ENCODE results near the gene EXD3.
"Not testable (repeated sequence)": the region's sequence is repeated elsewhere in the genome, so short reads cannot be mapped to it uniquely, and the experiment has no call there.

The EXD3 gene

DNA sequence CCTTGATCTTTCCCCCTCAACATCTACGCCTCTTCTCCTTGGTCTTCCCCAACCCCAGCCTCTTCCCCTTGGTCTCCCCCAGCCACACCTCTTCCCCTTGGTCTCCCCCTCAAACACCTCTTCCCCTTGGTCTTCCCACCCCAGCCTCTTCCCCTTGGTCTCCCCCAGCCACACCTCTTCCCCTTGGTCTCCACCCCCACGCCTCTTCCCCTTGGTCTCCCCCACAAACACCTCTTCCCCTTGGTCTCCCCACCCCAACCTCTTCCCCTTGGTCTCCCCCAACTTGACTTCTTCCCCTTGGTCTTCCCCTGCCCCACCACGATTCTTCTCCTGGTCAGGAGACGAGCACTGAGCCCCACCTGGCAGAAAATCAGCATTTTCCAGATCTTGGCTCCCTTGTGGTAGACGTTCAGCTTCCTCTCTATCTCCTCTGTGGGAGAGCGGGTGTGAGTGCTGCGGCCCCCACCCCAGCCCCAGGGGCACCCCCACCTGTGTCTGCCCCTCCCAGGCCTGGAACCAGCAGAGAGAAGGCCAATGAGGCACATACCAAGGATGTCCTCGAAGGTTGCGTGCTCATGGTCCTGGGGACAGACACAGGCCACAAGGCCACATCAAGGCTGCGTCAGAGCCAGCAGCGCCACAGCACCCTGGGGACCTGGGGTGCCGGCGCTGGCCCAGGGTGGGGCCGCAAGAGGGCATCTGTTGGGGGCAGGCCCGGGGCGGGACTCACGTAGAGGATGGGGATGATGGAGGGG, 29.2 kb upstream of the EXD3 start:
- DNase-seq (ENCODE audit: low spot score): no peak
- ChIA-PET CTCF (interaction anchor here (1.3 kb wide), 1 partner anchor 7 kb away, joined by 4 read pairs; no protein-coding TSS in a partner anchor), POLR2A (ENCODE audit: low non-redundant PET) (no interaction called here)
- TF ChIP-seq CTCF (conservative IDR thresholded peaks at IDR 0.05; ENCODE audit: low read depth): no peak
- H3K27ac ChIP-seq: no peak overlapping the region

DNA sequence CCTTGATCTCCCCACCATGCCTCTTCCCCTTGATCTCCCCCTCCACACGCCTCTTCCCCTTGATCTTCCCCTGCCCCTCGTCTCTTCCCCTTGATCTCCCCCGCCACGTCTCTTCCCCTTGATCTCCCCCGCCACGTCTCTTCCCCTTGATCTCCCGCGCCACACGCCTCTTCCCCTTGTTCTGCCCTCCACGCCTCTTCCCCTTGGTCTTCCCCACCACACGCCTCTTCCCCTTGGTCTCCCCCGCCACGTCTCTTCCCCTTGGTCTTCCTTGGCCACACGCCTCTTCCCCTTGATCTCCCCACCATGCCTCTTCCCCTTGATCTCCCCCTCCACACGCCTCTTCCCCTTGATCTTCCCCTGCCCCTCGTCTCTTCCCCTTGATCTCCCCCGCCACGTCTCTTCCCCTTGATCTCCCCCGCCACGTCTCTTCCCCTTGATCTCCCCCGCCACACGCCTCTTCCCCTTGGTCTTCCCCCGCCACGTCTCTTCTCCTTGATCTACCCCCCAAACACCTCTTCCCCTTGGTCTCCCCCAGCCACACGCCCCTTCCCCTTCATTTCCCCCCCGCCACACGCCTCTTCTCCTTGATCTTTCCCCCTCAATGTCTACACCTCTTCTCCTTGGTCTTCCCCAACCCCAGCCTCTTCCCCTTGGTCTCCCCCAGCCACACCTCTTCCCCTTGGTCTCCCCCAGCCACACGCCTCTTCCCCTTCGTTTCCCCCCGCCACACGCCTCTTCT, 28.5 kb upstream of the EXD3 start:
- H3K27ac ChIP-seq; DNase-seq (ENCODE audit: low spot score); CTCF ChIA-PET; POLR2A ChIA-PET (ENCODE audit: low non-redundant PET): not testable (repeated sequence)

DNA sequence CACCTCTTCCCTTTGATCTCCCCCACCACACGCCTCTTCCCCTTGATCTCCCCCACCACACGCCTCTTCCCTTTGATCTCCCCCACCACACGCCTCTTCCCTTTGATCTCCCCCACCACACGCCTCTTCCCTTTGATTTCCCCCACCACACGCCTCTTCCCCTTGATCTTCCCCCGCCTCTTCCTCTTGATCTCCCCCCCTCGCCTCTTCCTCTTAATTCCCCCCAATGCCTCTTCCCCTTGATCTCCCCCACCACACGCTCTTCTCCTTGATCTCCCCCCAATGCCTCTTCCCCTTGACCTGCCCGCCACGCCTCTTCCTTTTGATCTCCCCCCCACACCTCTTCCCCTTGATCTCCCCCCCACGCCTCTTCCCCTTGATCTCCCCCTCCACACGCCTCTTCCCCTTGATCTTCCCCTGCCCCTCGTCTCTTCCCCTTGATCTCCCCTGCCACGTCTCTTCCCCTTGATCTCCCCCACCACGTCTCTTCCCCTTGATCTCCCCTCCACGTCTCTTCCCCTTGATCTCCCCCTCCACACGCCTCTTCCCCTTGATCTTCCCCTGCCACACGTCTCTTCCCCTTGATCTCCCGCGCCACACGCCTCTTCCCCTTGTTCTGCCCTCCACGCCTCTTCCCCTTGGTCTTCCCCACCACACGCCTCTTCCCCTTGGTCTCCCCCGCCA, 27.7 kb upstream of the EXD3 start:
- DNase-seq (ENCODE audit: low spot score); CTCF ChIA-PET; H3K27ac ChIP-seq: not testable (repeated sequence)
- POLR2A ChIA-PET (ENCODE audit: low non-redundant PET): interaction anchor here (0.8 kb wide), 1 partner anchor 149 kb away, joined by 4 read pairs; no protein-coding TSS in a partner anchor

DNA sequence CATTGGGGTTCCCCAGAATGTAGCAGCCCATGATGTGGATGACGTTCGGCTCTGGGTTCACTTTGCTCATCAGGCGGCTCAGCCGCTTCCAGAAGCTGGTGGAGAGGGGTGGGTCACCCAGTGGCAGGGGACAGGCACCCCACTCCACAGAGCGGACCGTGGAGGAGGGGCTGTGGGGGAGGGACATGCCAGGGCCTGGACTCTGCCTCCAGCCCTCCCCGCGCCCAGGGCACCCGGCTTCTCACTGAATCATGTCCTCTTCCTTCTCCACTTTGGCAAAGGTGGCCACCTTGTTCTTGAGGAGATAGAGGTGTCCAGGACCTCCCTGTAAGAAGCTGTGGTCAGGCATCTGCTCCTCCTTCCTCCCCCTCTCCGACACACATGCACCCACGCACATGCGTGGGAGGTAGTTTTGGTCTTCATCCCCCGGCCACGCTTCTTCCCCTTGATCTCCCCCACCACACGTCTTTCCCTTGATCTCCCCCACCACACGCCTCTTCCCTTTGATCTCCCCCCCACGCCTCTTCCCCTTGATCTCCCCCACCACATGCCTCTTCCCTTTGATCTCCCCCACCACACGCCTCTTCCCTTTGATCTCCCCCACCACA, 27.1 kb upstream of the EXD3 start:
- H3K27ac ChIP-seq: peak overlapping the region; percentile 31
- no peak for TF ChIP-seq CTCF (conservative IDR thresholded peaks at IDR 0.05; ENCODE audit: low read depth)
- DNase-seq (ENCODE audit: low spot score): no peak
- CTCF ChIA-PET: no interaction called here
- POLR2A ChIA-PET (ENCODE audit: low non-redundant PET): interaction anchor here (0.8 kb wide), 1 partner anchor 149 kb away, joined by 4 read pairs; no protein-coding TSS in a partner anchor

DNA sequence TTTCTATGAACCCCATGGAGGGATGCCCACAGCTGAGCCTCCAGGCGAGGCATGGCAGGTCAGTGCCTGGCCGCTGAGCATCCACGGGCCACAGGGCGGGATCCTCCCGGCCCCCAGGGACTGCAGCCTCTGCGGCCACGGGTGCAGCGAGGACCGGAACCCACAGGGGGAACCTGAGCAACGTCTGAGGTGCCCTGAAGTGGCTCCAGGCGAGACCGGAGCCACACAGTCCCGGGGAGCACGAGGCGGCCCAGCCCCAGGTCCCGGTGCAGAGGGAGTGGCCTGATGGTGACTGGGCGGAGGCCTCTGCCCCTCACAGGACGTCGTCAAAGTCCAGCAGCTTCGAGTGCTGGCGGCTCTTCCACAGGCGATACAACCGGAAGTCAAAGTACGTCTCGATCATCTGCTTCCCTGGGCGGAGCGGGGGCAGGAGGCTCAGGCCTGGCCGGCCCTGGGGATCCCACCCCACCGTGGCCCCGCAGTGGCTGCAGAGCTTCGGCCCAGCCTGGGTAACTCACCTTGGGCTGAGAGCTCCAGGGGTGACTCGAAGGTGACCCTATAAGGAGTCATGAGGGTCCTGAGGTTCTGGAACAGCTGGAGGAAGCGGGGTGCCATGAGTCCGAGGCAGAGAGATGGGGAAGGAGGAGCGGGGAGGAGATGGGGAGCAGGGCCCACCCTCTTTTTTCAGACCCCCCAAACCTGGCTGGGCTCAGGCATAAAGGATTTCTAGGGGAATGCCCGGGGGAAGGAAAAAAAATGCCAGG, 26.3 kb upstream of the EXD3 start:
- no peak for DNase-seq (ENCODE audit: low spot score)
- H3K27ac ChIP-seq: peak overlapping the region; percentile 31
- no peak for TF ChIP-seq CTCF (conservative IDR thresholded peaks at IDR 0.05; ENCODE audit: low read depth)
- ChIA-PET POLR2A (ENCODE audit: low non-redundant PET) (no interaction called here), CTCF (interaction anchor here (0.7 kb wide), 1 partner anchor 77 kb away, joined by 3 read pairs; no protein-coding TSS in a partner anchor)

DNA sequence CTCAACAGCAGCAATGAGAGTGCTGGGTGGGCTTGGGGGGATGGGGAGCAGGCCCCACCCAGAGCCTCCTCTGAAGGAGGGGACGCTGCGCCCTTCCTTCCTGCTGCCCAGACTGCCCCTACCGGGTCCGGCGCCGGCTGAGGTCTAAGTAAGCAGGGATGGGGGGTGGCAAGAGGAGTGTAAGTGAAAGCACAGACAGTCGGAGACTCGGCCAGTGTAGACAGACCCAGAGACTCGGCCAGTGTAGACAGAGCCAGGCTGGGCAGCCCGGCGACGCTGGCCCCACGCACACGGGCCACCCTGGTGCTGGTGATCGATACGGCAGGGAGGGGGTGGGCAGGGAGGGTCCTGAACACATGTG, 25.6 kb upstream of the EXD3 start:
- no peak for TF ChIP-seq CTCF (conservative IDR thresholded peaks at IDR 0.05; ENCODE audit: low read depth)
- DNase-seq (ENCODE audit: low spot score): no peak
- ChIA-PET CTCF (no interaction called here), POLR2A (ENCODE audit: low non-redundant PET) (interaction anchor here (0.6 kb wide), 1 partner anchor 102 kb away, joined by 3 read pairs; the partner anchor contains the start of gene PNPLA7)
- peak overlapping the region; percentile 31 for H3K27ac ChIP-seq

All from RWPE1 (cell line).